HG03066 (cell line): ENCODE results near the gene PARP1.

ENCODE experiments used
- ATAC-seq: cut with Tn5 transposase; IDR thresholded peaks from one replicate; pipeline ENCODE4 v1.9.1; 2021; ENCODE audit warnings: low read depth; ENCODE audit not compliant: unreplicated experiment

The PARP1 gene

GRCh38 chr1:226384040-226384439 is 23.9 kb downstream of the PARP1 start:
- no peak for ATAC-seq

GRCh38 chr1:226382030-226382429 is 25.9 kb downstream of the PARP1 start:
- no peak for ATAC-seq

- ATAC-seq, result no peak
Measured at GRCh38 chr1:226381226-226381998, 26.5 kb downstream of the PARP1 start.

GRCh38 chr1:226378071-226378470 is 29.8 kb downstream of the PARP1 start:
- ATAC-seq, result no peak

- no peak for ATAC-seq
Measured at GRCh38 chr1:226376300-226376699, 31.6 kb downstream of the PARP1 start.

GRCh38 chr1:226373376-226373775 is 34.5 kb downstream of the PARP1 start:
- no peak for ATAC-seq

- no peak for ATAC-seq
Measured at GRCh38 chr1:226372885-226373284, 35.0 kb downstream of the PARP1 start.

GRCh38 chr1:226371866-226372490 is 35.9 kb downstream of the PARP1 start:
- ATAC-seq, result no peak

- ATAC-seq, result no peak
Measured at GRCh38 chr1:226371027-226371694, 36.7 kb downstream of the PARP1 start.

- peak; percentile 69 for ATAC-seq
Measured at GRCh38 chr1:226370144-226370923, 37.6 kb downstream of the PARP1 start.

- no peak for ATAC-seq
Measured at GRCh38 chr1:226369110-226369509, 38.8 kb downstream of the PARP1 start.

- no peak for ATAC-seq
Measured at GRCh38 chr1:226366290-226366689, 41.6 kb downstream of the PARP1 start.

- no peak for ATAC-seq
Measured at GRCh38 chr1:226365831-226366231, 42.1 kb downstream of the PARP1 start.

- no peak for ATAC-seq
Measured at GRCh38 chr1:226364901-226365565, 42.9 kb downstream of the PARP1 start.

GRCh38 chr1:226364514-226364899 is 43.4 kb downstream of the PARP1 start:
- ATAC-seq, result no peak

- no peak for ATAC-seq
Measured at GRCh38 chr1:226363801-226364513, 43.9 kb downstream of the PARP1 start.

GRCh38 chr1:226362891-226363447 is 44.9 kb downstream of the PARP1 start:
- no peak for ATAC-seq

- ATAC-seq, result no peak
Measured at GRCh38 chr1:226362361-226362760, 45.5 kb downstream of the PARP1 start.

GRCh38 chr1:226360106-226360746 is 47.7 kb downstream of the PARP1 start:
- ATAC-seq, result peak; percentile 64
